Measurements from ENCODE around the gene ANGPTL2.

DNA sequence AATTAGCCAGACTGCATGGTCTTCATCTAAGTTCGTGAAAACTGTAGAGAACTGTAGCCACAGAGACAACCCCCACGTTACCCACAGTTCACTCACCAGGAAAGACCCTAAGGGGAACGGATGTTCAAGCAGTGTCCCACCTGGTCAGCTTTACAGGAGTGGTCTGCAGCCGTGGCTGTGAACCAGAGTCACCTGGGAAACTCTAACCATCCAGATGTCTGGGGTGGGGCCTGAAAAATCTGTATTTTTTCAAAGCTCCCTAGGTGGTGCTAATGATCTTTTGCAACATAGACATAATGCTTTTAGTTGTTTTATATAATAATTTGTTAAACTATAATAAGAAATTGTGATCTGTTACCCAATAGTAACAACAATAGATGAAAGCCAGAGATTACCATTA lies 47.7 kb upstream of the ANGPTL2 start:
- no peak for TF ChIP-seq CTCF (IDR thresholded peaks at IDR 0.05)
- no peak for TF ChIP-seq POLR2A (IDR thresholded peaks at IDR 0.05)
- TF ChIP-seq EP300 (IDR thresholded peaks at IDR 0.05) = no peak
- no peak for TF ChIP-seq POLR2AphosphoS5 (IDR thresholded peaks at IDR 0.05)
